Measurements from ENCODE around the gene FBXO15. TPM values are rescaled to one million over a fixed set of nuclear protein-coding genes. Genes with fewer than 3 reads are reported as not detected.

The FBXO15 gene
- total and polyA plus RNA-seq, 9 donors: 0.50 to 1.8 (median 0.89) TPM

Other genes starting within 250 kb of the FBXO15 start
- gene TIMM21, start 689 bp upstream of the FBXO15 start, total RNA-seq: 37.9 TPM
- 10 to 100 TPM; 43.0 to 50.7 (median 44.4) TPM for gene TIMM21, start 689 bp upstream of the FBXO15 start, polyA plus RNA-seq (ENCODE audit: insufficient read depth in 1 of 8, insufficient read length in 8 of 8, low replicate concordance in 1 of 8)
- 31.9 TPM for gene CYB5A, start 144.1 kb upstream of the FBXO15 start, total RNA-seq
- 10 to 100 TPM; 24.5 to 37.1 (median 30.2) TPM for gene CYB5A, start 144.1 kb upstream of the FBXO15 start, polyA plus RNA-seq (ENCODE audit: insufficient read depth in 1 of 8, insufficient read length in 8 of 8, low replicate concordance in 1 of 8)
- gene C18orf63, start 168.0 kb upstream of the FBXO15 start, total RNA-seq: not detected
- gene C18orf63, start 168.0 kb upstream of the FBXO15 start, polyA plus RNA-seq (ENCODE audit: insufficient read depth in 1 of 8, insufficient read length in 8 of 8, low replicate concordance in 1 of 8): not detected

All from muscle of leg (tissue), 9 donors.